Measurements from ENCODE around the gene CDK14.

DNA sequence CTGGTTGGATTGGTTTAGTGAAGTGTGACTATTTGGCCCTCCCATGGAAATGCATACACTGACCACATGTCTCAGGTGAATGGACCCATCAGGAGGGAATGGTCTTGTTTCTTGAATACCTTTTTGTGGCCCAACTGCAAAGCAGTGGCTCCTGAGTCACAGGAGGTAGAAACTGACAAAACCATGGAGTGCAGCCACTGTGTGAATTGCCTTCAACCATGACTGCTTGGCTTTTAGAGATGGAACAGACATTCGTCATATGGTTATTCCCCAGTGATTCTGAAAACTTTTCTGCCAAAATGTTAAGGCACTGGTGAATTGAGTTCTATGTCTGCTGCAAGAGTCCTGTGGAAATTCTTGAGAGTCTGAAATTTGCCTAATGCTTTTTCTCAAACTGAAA is 64.7 kb downstream of the CDK14 start:
- TF ChIP-seq EZH2 (IDR thresholded peaks at IDR 0.05): no peak
- no peak for TF ChIP-seq POLR2AphosphoS5 (IDR thresholded peaks at IDR 0.05; ENCODE audit: borderline replicate concordance, low read depth, low read length)
- TF ChIP-seq FOXP2 (optimal IDR thresholded peaks at IDR 0.05; ENCODE audit: control extremely low read depth, extremely low read length, insufficient read depth): no peak

All from SK-N-MC (cell line).